GM19467 (cell line): ENCODE results near the gene MEIS2.

Experiments used
- ATAC-seq: cut with Tn5 transposase; IDR thresholded peaks from one replicate; pipeline ENCODE4 v1.9.1; 2021; ENCODE audit warnings: mild to moderate bottlenecking, moderate library complexity; ENCODE audit not compliant: unreplicated experiment

Gene MEIS2

GRCh38 chr15:36940219-36940618, 160.1 kb downstream of the MEIS2 start:
- no peak for ATAC-seq

- ATAC-seq = no peak
These were observed 161.6 kb downstream of the MEIS2 start for GRCh38 chr15:36938764-36939163.

DNA sequence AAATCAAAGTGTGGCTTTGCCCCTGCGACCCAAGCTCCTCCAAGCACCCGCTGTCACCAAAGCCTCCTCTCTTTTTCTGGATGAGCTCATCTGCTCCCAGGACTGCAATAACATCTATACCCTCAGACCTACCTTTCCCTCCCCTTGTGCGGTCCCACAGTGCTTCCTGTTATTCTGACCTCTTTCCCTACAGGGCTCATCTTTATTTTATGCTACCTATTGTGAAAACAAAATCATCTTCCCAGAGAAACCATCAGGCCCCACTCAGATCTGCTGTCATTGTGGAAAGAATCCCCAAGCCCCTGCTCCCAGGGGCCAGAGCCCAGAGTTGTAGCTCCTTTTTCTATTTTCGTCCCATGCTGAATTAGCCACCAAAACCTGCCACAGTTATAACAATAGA, 162.2 kb downstream of the MEIS2 start:
- ATAC-seq = no peak

DNA sequence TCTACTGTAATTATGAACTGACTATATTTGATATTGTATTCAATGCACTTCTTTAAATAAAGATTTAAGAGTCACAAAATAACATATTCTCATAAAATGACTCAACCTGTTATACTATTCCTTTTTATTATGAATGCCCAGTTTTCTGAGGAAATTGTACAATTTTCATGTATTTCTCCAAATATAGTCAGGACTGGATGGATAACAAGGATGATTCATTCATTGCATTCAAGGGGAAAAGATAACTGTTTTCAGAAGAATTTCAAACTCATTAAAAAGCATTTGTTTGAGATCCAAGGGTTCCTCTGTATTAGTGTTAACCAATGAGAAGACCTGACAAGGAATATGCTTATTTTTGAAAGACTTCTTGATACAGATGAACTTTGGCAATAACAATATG, 163.7 kb downstream of the MEIS2 start:
- no peak for ATAC-seq

DNA sequence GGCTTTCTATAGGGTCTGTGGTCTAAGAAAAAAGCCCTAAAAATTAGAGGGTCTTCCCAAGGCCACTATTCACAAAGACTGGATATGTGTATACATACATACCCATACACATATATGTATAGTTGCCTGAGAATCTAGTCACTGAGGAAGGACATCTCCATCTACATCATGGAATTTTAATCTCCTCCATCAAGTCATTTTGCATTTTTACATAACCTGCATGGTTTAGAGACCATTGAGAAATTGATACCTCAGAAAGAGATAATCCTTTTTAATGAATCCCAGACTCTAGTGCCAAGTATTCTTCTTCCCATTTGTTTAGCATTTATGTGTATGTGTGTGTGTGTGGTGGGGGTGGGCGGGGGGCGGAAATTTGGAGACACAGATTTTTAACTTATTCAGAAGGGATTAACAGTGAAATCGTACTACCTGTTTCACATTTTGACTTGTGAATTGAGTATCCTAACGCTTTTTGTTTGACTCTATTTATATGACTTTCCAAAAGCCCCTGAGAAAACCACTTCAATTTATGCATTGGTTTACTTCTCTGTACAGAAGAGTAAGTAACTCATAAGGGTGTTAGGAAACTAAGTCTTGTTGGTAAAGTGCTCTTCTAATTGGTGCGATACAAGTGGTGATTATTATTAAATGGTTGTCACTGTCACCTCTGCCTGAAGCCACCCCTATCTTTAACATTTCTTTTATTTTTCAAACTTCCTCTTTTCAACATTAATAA, 166.9 kb downstream of the MEIS2 start:
- ATAC-seq = no peak

GRCh38 chr15:36932070-36932469, 168.3 kb downstream of the MEIS2 start:
- ATAC-seq = no peak

GRCh38 chr15:36931434-36931833, 168.9 kb downstream of the MEIS2 start:
- no peak for ATAC-seq

GRCh38 chr15:36926427-36926825, 173.9 kb downstream of the MEIS2 start:
- no peak for ATAC-seq

DNA sequence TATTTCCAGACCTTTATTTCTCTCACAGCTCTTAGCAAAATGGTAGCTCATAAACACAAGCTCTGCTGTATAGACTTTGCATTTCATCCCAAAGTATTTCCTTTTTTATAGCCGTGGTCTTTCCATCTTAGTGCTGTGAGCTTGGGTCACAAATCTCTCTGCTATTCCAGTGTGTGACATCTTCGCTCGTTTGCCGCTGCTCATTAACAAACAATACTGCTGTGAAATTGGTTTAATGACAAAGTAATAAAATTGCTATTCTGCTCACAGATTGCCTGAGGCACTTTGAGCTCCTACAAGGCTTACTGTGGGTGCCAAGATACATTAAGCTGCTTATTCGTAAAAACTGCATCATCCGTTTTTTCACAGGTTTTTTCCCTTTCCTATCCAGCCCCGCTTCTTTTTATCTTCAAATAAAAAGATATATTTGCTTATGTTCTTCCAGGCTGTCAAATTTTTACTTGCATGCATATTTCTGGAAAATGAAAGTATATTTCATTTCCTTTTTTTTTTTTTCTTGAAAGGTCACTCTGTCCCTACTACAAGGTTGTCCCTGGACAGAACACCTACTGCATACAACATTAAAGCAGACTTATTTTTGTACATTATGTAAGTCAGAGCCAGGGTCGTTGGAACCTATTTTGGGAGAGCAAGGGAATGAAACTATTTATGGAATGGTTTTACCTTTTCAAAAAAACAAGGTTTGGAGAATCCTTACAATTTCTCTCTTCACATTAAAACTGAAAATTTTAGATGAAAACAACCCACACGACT, 174.5 kb downstream of the MEIS2 start:
- ATAC-seq = no peak

GRCh38 chr15:36925049-36925448, 175.3 kb downstream of the MEIS2 start:
- ATAC-seq = no peak

DNA sequence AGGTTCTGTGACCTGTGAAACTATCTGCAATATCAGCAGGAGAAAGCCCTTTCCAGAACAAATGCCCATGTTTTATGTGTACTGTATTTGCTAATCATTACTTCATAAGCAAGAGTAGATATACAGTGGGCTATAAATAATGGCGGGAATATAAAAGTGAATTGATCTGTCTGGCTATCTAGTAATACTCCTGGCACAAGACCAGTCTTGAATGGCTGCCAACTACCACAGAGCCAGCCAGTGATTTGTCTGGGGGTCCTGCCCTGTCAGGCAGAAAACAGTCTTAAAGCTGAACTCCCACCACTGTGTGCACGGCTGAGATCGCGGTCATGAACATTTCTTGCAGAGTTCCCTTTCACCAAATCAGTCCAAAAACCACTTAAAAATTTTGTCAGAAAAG, 176.3 kb downstream of the MEIS2 start:
- ATAC-seq = no peak

GRCh38 chr15:36921484-36922091, 178.8 kb downstream of the MEIS2 start:
- no peak for ATAC-seq

- ATAC-seq = no peak
These were observed 182.7 kb downstream of the MEIS2 start for GRCh38 chr15:36917411-36918267.

DNA sequence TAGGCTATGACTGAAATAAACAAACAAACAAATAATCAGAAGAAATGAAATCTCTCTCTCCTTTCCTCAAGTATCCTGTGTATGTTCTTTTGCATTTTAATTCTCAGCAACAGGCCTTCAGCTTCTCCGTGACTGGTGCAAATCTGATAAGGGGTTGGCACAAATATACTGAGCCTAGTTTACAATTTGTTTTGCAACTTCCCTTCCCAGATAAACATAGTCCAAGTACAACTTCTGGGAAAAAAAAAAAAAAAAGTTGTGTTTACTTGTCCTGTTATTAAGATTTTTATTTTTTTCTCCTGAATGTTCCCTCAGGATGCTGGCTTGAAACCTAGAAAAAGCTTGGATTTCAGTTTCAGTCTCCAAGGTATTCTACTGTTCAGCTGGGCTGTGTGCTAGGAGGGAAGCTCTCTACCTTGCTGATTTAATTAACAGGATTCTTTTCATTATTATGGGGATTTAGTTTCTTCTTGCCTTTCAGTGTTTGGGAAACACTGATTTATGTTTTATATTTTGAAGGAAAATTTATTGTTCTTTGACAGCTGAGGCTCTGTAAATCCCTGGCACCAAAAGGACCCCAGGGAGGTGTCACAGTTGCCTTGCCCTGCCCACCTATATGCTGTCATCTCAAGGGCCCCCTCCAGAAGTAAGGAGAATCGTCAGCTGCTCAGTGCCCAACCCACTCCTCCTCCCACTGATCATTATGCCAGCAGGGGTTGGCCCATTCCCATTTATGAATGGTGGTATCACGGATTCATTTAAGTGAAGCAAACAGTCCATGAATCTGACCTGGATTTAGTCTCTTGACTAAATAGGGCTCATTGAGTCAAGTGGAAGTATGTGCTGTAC, 185.2 kb downstream of the MEIS2 start:
- ATAC-seq = no peak

- no peak for ATAC-seq
These were observed 185.9 kb downstream of the MEIS2 start for GRCh38 chr15:36914466-36914865.

GRCh38 chr15:36912311-36912712, 188.0 kb downstream of the MEIS2 start:
- no peak for ATAC-seq

GRCh38 chr15:36911322-36911944, 188.9 kb downstream of the MEIS2 start:
- ATAC-seq = no peak

DNA sequence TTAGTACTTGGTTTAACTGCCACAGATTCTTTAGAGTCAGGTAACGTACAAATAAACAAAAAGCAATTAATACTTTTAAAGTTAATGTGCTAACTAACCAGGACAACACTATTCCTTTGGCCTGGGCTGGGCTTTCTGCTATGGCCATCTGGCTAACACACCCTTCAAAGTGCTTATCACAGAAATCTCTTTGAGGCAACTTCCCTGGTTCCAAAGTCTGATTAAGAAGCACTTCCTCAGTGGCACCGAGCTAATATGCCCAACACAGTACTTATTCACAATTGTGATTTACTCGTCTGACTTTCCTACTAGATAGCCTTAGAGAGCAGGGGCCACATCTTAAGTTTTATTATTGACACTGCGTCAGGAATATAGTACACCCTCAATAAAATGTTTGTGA, 191.4 kb downstream of the MEIS2 start:
- no peak for ATAC-seq

DNA sequence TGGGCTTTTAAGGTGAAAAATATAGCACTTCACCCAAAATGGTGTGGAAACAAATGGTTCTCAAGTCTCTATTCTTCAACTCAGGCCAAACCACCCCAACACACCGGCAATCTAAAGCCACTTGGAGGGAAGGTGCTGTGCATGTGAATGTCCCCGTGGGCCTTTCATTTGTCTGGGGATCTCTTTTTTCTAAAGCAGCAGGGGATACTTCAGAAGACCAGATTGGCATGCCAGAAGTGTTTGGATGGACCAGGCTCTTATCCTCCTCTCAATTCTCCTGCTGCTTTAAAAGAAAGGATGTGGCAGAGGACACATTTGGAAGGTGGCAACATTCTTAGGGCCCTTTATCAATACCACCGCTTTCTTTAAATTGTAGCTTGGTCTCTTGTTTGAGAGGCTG, 193.1 kb downstream of the MEIS2 start:
- ATAC-seq = no peak

DNA sequence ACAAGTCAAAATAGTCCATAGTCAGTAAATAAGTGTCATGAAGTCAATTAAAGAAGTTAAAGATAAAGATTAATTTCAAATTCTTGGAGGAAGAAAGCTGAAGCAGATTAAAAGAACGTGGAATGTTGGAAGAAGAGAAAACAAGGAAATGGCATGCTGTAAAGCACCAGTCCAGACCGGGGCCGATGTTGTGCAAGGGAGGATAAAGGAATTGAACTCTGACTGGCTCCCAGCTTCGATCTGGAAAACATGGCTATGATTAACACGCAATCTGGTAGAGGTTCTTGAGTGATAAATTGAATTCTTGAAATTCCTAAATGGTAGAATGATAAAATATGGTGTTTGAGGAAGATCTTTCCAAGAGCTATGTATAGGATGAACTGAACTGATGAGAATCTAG, 194.4 kb downstream of the MEIS2 start:
- no peak for ATAC-seq
